HPDE6-E6E7 (cell line): Measurements from ENCODE around the gene BCL2L13.

Experiments used
- DNase-seq: peaks from one replicate; pipeline ENCODE4 v3.0.0; 2011; ENCODE audit warnings: missing footprints; ENCODE audit errors: extremely low spot score

BCL2L13 gene

DNA sequence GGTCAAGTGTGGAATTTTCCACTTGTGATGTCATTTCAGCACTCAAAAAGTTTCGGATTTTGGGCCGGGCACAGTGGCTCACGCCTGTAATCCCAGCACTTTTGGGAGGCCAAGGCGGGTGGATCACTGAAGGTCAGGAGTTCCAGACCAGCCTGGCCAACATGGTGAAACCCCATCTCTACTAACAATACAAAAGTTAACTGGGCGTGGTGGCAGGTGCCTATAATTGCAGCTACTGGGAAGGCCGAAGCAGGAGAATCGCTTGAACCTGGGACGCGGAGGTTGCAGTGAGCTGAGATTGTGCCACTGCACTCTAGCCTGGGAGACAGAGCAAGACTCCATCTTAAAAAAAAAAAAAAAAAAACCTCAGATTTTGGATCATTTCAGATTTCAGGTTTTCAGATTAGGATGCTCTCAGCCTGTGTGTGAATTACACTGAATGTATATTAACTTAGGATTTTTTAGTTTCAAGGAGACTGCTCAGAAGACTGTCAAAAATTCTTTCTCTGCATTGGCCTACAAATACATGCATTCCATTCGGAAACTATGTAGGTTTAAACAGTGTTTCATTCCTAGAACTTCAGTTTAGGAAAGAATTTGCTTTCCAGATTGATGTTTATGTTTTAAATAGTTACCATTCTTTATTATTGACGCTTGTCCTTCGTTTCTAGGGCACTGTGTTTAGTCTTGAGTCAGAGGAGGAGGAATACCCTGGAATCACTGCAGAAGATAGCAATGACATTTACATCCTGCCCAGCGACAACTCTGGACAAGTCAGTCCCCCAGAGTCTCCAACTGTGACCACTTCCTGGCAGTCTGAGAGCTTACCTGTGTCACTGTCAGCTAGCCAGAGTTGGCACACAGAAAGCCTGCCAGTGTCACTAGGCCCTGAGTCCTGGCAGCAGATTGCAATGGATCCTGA is 87.7 kb downstream of the BCL2L13 start:
- DNase-seq, result no peak

DNA sequence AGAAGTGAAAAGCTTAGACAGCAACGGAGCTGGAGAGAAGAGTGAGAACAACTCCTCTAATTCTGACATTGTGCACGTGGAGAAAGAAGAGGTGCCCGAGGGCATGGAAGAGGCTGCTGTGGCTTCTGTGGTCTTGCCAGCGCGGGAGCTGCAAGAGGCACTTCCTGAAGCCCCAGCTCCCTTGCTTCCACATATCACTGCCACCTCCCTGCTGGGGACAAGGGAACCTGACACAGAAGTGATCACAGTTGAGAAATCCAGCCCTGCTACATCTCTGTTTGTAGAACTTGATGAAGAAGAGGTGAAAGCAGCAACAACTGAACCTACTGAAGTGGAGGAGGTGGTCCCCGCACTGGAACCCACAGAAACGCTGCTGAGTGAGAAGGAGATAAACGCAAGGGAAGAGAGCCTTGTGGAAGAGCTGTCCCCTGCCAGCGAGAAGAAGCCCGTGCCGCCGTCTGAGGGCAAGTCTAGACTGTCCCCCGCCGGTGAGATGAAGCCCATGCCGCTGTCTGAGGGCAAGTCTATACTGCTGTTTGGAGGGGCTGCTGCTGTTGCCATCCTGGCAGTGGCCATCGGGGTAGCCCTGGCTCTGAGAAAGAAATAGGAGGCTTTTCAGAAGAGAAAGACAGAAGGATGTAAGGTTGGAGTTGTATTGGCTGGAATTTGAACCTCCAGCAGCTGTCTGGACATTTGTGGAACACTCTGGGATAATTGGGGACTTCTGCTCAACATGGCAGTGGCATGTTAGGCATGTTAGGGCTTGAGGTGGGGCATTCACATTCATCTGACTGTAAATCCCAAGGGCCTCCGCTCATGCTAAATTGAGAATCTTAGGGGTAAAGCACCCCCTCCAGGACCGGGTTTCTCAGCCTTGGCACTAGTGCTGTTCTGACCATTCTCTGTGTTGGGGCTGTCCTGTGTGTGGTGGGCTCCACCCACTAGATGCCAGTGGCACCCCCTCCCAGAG is 88.7 kb downstream of the BCL2L13 start:
- DNase-seq, result no peak

DNA sequence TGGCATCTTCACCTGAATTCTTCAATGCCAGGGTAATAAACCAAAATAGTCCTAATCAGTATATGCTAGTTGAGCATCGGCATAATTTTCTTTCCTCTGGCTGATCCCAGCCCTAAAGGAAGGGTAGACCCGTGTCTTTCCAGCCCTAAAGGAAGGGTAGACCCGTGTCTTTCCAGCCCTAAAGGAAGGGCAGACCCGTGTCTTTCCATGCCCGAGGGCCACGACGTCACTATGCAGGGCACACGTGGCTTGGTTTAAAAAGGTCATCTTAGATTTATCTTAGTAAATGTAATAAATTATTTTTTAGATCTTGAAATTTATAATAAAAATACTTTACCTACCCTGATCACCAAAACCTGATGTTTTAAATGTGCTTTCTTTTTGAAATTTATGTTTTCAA is 90.2 kb downstream of the BCL2L13 start:
- no peak for DNase-seq

DNA sequence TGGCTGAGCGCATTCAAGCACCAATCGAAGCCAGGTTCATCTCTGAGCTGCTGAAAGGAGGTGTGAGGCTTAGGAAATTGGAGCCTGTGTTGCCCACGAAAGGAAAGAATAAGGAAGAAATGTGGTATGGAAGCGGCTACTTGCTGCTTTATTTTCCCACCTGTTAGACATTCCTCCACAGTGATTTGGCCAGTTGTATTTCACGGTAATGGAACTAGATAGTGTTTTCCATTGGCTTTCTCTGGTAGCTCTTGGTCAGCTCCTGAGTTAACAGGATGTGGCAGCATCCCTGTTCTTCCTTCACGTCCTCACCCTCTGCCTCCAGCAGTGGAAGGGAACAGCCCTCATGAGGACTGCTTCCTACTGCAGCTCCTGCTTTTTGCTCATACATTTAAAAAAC is 91.0 kb downstream of the BCL2L13 start:
- no peak for DNase-seq

DNA sequence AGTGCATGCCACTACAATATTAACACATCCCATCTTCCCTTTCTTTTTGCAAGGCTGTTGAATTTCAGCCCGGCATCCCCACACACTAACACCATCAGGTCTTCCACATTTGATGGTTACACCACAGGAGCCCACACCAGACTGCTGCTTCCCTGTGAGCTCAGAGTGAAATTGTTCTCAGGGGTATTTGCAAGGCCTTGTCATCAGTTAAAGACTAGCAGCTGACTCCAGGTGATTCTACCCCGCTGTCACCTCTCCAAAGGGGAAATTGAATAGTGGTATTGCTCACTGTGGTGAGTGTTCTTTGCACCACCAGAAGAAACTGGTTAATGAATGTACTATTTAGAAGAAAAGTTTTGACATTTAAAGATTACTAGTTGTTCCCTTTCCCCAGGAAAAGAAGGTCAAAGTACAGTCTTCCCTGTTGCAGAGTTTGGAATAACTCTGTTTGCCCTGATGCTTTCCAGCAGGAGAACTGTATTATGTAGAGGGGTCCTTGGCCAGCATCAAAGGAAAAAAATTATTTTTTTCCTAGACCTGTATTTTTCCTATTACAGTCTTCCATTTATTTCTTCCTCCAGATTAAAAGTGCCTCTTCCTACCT is 93.8 kb downstream of the BCL2L13 start:
- no peak for DNase-seq

DNA sequence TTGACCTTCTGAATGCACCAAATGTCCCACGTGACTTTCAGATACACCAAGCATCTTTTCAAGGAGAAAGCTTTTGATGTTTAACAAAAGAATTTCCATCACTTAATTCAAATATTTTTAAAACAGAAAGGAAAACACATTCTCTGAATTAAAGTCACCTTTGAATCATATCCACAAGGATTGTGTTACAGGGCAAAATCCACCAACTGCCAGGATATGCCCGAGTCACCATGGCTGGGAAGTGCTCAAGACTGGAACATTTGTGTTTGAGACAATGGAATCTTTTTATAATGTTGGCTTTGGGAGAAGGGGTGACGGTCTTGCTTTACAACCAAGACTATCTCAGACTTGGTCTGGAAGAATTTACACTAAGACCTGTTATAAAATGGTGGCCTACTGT is 94.9 kb downstream of the BCL2L13 start:
- no peak for DNase-seq

DNA sequence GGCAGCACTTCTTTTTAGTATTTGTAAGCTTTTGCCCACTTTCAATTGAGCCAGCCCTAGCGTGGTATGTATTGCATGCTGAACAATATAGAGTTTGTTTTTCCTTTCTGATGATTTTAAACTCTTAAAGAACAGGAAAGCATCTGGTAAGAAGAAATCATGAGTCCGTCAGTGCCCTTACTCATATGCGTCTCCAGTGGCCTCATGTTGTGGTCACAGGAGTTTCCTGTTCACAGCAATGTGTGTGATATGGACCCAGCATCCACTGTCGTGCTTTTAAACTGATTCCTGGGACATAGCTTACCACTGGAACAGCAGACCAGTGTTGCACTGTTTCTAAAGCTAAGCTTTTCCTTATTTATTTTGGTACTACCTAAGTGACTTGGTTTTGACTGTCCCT is 95.6 kb downstream of the BCL2L13 start:
- DNase-seq, result no peak

DNA sequence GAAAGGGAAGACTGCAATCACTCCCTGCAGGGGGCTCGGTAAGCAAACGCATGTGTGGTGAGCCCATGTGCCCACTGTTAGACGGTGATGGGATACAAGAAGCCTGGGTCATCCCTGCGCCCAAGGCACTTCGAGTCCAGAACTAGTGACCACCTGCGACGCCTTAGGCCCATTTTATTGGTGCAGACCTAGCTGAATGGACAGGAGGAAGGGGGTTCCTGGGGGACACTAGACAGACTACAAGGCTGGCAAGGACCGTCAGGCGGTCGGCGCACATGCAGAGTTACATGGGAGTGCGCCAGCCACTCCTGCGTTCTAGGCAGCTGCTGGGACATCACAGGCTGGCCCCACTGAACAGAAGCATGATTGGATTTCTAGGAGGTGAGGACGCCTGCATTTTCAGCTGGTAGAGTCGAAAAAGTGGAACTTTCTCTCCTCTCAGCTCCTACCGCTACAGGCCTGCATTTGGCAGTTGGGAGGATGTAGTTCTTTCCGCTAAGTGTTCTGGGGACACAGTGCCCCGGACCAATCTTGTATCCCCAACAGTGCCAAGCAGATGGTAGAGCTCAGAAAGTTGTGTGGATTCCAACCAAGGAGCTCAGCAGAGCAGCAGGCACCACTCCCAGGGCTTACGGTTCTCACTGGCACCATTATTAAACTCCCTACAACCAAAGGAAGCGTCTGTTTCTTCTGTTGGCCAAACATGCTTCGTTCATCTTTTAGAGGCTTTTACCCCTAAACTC is 100.0 kb downstream of the BCL2L13 start:
- DNase-seq, result no peak

DNA sequence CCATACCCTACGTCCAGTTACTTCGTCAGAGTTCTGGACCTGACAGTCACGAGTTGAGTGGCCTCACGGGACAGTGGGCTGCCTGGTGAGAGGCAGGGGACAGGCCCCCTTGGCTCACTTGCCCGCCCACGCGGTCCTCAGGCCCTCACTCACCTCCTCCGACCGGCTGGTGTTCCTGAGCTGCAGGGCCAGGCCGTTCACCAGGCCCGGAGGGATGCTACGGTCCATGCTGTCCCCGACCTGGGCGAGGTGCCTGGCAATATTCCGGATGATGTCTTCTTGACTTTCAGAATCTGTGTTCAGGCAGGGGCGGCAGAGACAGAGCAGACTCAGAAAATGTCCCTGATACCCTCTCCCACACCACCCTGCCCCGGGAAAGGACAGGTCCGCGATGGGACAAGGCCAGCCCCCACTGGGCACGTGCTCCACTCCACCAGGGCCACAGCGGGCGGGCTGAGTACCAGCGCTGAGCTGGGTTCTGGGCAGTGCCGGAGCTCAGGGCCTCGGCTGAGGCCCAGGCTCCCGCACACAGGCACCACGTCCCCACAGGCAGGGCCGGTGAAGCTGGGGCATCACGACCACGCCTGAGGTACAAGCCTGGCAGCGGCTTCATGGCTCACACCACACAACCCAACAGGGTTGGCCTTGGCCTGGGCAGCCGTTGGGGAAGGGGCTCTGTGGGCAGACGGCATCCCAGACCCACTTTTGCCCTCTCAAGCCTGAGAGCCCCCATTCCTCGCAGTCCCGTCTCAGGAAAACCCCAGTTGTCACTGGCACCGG is 100.8 kb downstream of the BCL2L13 start:
- no peak for DNase-seq

DNA sequence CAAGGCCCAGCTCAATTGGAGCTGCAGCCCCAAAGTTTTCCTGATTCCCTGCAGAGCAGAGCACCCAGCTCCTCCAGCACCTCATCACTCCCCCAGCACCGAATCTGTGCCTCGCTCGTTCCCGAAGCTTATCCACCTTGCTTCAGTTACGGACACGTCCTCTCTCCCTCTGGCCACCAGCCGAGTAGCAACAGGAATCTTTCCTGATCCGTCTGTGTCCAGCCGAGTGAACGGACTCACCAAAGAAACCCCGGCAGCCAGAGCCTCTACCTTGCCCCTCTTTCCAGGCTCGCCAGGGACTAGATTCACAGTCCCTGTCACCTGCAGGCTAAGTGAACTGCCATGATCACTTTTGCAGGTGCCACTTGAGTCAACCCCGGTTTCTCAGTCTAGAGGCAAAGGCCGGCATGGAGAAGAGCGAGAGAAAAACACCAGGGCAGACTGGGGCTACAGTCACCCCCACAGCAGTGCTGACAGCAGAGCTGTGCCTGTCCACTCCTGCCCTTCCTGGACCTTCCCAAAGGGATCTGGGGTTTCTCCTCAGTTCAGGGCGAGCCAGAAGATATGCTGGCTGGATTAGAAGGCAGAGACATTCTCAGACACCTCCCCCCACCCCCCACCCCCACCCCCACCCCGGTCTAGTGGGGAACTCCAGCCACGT is 103.4 kb downstream of the BCL2L13 start:
- no peak for DNase-seq

DNA sequence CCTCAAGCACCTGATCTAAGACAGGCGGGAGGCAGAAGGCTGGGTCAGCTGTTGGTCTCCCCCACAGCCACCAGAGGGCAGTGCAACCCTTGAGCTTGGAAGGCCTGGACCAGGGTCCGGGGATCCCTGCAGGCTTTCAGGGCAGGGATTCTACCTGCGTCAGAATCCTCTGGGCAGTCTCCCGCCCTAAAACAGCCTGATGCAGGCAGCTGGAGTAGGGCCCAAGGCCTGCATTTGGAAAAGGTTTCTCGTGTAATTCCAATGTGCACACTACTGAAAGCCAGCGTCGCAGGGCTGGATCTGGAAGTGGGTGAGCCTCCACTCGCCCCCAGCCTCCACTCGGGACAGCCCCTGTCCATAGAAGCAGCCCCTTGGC is 104.0 kb downstream of the BCL2L13 start:
- DNase-seq, result peak; percentile 85

DNA sequence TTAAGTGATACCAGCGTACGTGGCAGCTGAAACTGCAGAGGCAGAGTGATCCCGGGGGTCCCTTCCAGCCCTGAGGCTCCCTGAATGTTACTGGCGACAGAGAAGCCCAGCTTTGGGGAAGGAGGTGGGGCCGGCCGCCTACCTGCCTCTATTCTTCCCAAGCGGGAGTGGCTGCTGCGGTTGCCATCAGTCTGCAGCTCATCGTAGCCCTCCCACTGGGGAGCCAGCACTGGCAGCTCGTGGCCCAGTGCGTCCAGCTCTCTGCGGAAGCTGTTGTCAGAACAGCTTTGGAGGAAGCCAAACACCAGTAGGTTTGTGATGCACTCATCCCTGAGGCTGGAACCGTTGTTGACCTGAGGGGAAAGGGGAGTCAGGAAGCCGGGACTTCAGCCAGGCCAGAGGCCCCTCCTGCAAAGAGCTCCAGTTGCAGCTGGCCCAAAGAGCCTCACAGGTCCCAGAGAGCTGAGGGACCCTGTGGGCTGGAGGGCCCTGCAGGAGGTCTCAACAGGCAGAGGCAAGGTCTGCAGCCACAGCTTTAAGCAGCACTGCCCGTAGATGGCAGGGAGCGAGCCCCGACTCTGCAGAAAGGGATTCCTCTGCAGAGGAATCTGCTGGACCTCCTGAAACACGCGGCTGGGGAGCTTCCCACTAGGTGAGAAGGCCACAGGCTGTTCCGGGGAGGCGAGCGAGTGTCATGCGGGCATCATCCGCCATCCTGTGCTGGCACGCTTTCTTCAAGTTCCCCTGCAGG is 105.3 kb downstream of the BCL2L13 start:
- DNase-seq, result no peak

DNA sequence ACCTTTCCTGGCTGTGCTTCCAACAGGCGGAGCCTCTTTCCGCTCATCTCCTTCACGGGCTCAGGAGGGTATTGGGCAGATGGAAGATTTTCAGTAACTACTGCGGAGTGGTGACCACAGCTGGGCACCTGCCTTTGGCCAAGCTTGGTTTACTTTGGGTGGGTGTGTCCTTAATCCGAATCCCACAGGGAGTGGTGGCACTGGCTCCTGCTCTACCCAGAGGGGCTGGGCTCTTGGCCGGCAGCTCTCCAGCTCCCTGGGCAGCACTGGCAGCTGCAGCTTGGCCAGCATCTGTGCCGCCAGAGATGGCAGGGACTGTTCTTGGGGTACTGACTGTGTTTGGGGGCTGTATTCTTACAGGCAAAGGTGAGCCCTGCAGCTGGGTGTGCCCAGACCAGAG is 105.9 kb downstream of the BCL2L13 start:
- no peak for DNase-seq

DNA sequence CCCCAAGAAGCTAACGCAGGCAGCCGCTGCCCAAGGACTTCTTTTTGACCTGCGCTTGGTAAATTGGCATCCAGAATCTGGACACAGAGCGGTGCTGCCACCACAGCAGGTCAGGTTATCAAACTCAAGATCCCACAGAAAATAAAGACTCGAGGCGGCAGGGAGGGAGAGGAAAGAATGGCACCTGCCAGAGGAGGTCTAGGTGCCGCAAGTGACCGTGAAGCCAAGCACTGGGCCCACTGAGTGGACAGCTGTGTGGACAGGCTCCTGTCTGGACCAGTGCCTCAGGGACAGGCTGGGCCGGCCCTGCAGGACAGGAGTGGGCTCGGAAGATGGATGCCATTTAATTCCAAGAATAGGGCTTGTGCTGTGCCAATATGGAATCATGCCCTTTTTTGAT is 108.4 kb downstream of the BCL2L13 start:
- DNase-seq, result no peak

DNA sequence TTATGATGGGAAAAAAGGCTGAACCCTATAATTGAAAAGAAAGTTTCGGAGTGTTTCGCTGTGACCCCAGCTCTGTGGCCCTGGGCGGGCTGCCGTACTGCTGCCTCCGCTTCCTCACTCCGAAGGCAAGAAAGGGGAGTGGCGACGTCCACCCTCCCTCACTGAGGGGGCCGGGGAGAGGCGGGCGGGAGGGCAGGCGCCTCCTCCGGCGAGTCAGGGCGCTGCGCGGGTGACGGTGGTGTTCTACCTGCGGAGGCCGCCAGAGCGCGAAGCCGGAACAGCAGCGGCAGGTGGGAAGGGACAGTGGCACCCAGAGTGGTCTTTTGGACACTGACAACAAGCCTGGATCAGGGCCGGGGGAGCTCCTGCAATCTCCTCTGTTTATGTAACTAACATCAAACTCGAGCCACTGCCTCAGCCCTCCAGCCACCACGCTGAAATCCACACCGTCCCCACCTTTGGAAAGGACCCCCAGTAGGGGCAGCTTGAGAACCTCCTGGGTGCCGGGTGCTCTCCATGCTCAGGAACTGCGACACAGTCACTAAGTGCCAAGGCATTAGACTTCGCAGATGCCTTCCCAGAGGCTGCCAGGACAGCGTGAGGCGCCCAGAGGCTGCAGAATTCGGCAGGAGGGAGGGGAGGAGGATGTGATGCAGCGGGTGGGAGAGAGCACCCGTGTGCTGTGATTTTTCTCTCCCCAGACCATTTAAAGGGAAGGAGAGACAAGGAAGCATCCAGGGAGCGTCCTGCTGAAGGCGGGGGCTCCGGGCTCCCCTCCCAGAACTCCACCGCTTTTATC is 110.2 kb downstream of the BCL2L13 start:
- no peak for DNase-seq

DNA sequence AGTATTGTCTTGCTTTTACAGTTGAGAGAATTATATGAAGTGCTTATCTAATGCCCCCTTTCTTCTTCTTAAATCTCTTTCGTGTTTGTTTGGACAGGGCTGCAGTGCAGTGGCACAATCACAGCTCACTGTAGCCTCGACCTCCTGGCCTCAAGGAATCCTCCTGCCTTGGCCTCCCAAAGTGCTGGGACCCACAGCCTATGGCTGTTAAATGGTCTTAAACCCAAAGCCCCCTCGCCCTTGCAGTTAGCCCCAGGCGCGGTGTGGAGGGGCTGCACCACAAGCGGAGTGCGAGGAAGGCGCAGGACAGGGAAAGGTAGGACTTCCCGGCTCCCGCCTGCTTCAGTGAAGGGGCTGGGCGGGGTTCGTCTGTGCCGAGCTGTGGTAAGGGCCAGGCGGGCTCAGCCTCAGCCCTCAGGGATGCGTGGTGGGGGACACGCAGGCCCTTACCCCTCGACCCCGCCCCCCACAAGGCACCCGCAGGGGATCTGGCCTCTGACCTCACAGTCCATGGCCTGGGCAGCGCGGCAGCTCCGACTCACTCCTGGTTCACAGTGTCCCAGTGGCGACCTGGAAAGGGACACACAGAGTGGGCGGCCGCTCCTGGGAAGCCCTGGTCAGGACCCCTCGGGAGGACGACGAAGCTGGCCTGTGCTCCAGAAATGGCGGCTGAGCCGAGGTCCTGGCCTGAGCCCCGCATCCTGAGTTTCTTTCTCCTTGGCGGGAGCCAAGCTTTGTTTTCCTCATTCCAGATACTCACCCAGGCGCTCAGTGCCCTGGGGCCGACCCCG is 111.2 kb downstream of the BCL2L13 start:
- no peak for DNase-seq

DNA sequence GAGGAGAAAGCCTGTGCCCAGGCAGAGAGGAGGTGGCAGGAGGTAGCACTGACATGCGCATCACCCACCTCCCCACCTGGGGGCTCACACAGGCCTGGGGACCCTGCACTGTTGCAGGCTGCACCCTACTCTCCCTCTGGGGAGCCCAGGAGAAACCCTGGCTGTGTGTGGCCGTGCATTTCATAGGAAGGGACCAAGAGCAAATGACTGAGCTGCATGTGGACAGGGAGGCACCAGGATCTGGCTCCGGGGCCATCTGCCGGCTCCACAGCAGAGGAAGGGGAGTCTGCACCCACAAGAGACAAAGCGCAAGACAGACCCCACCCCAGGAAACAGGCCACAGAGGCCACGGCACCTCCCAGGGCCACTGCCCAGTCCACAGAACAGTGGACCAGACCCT is 113.0 kb downstream of the BCL2L13 start:
- DNase-seq, result no peak
